DMS114 treated with DMSO at 0.1 percent for 48 hours (cell line): ENCODE results near the gene GCSH.
"Not testable (repeated sequence)": the region's sequence is repeated elsewhere in the genome, so short reads cannot be mapped to it uniquely, and the experiment has no call there.

Experiments used
- DNase-seq: peaks from one replicate; lab custom pipeline; 2025; ENCODE audit not compliant: unreplicated experiment; lab: John Stamatoyannopoulos, UW

GCSH gene

GRCh38 chr16:81095953-81096714, at the start of gene GCSH:
TSS of gene GCSH (minus strand) at chr16:81096395. CDS start at chr16:81096278, 117 bp downstream.
- DNase-seq = peak; percentile 96

- no peak for DNase-seq
Observed at GRCh38 chr16:81143921-81144471, 47.8 kb upstream of the GCSH start.

- no peak for DNase-seq
Observed at GRCh38 chr16:81142864-81143263, 46.7 kb upstream of the GCSH start.

GRCh38 chr16:81140930-81141780, 45.0 kb upstream of the GCSH start:
- DNase-seq = no peak

- DNase-seq = no peak
Observed at GRCh38 chr16:81138831-81139557, 42.8 kb upstream of the GCSH start.

GRCh38 chr16:81137754-81138153, 41.6 kb upstream of the GCSH start:
- DNase-seq = no peak

GRCh38 chr16:81136390-81137335, 40.5 kb upstream of the GCSH start:
- DNase-seq = no peak

GRCh38 chr16:81130126-81130525, 33.9 kb upstream of the GCSH start:
- no peak for DNase-seq

GRCh38 chr16:81128726-81129524, 32.7 kb upstream of the GCSH start:
- DNase-seq = no peak

- DNase-seq = no peak
Observed at GRCh38 chr16:81127051-81127450, 30.9 kb upstream of the GCSH start.

- DNase-seq = no peak
Observed at GRCh38 chr16:81123092-81123852, 27.1 kb upstream of the GCSH start.

GRCh38 chr16:81121474-81121990, 25.3 kb upstream of the GCSH start:
- DNase-seq = no peak

- DNase-seq = no peak
Observed at GRCh38 chr16:81117436-81117835, 21.2 kb upstream of the GCSH start.

- no peak for DNase-seq
Observed at GRCh38 chr16:81116285-81116684, 20.1 kb upstream of the GCSH start.

GRCh38 chr16:81112453-81112852, 16.3 kb upstream of the GCSH start:
- no peak for DNase-seq

GRCh38 chr16:81109274-81109673, 13.1 kb upstream of the GCSH start:
- not testable (repeated sequence) for DNase-seq

GRCh38 chr16:81107511-81107910, 11.3 kb upstream of the GCSH start:
- no peak for DNase-seq

- no peak for DNase-seq
Observed at GRCh38 chr16:81106826-81107503, 10.8 kb upstream of the GCSH start.
